Hepatocyte (in vitro differentiated cells): ENCODE data around the gene USP47. TPM values are rescaled to one million over a fixed set of nuclear protein-coding genes. Genes with fewer than 3 reads are reported as not detected.

Source experiments
- DNase-seq: peaks from one replicate; pipeline ENCODE4 v3.0.0-alpha.2; 2016; ENCODE audit warnings: low spot score
- H2AFZ ChIP-seq: fragments of 200-600 bp; sonication (generic); 2 replicates; pipeline ENCODE4 v1.6.0; 2016; ENCODE audit warnings: antibody characterized with exemption, mild to moderate bottlenecking
- H3K27ac ChIP-seq: fragments of 200-600 bp; sonication (generic); 2 replicates; pipeline ENCODE4 v1.5.1; 2016; ENCODE audit warnings: mild to moderate bottlenecking
- H3K27me3 ChIP-seq: fragments of 200-600 bp; sonication (generic); 2 replicates; pipeline ENCODE4 v1.6.1; 2016
- H3K36me3 ChIP-seq: fragments of 200-600 bp; sonication (generic); replicated peaks from 2 replicates; pipeline ENCODE4 v1.5.1; 2016; ENCODE audit warnings: low read depth; ENCODE audit not compliant: insufficient read depth
- H3K4me1 ChIP-seq: fragments of 200-600 bp; sonication (generic); 2 replicates; pipeline ENCODE4 v1.5.1; 2016; ENCODE audit warnings: mild to moderate bottlenecking, moderate library complexity; ENCODE audit not compliant: insufficient read depth
- H3K4me2 ChIP-seq: fragments of 200-600 bp; sonication (generic); 2 replicates; pipeline ENCODE4 v1.6.0; 2016
- H3K4me3 ChIP-seq: fragments of 200-600 bp; sonication (generic); 2 replicates; pipeline ENCODE4 v1.5.1; 2016; ENCODE audit warnings: mild to moderate bottlenecking
- H3K79me2 ChIP-seq: fragments of 200-600 bp; sonication (generic); 2 replicates; pipeline ENCODE4 v1.6.0; 2017; ENCODE audit warnings: mild to moderate bottlenecking
- H3K9me2 ChIP-seq: fragments of 200-600 bp; sonication (generic); replicated peaks from 2 replicates; pipeline ENCODE4 v1.6.0; 2017; ENCODE audit warnings: mild to moderate bottlenecking; ENCODE audit not compliant: insufficient read depth
- H3K9me3 ChIP-seq: fragments of 200-600 bp; sonication (generic); 2 replicates; pipeline ENCODE4 v1.5.1; 2016; ENCODE audit warnings: low read depth, mild to moderate bottlenecking
- H4K20me1 ChIP-seq: fragments of 200-600 bp; sonication (generic); 2 replicates; pipeline ENCODE4 v1.6.0; 2016; ENCODE audit warnings: mild to moderate bottlenecking; ENCODE audit not compliant: insufficient read depth, poor library complexity, severe bottlenecking
- CTCF ChIP-seq: fragments of 200-600 bp; sonication (generic); IDR thresholded peaks from 2 replicates; pipeline ENCODE4 v1.5.1; 2016; ENCODE audit warnings: antibody characterized with exemption, mild to moderate bottlenecking; ENCODE audit not compliant: poor library complexity
- EZH2 ChIP-seq: fragments of 200-600 bp; sonication (generic); IDR thresholded peaks from 2 replicates; pipeline ENCODE4 v1.6.1; 2016; ENCODE audit warnings: antibody characterized with exemption, mild to moderate bottlenecking, borderline replicate concordance
- EZH2phosphoT487 ChIP-seq: fragments of 200-600 bp; sonication (generic); IDR thresholded peaks from one replicate; pipeline ENCODE4 v1.6.1; 2018; ENCODE audit warnings: antibody characterized with exemption, mild to moderate bottlenecking, low read depth, moderate library complexity; ENCODE audit not compliant: unreplicated experiment, severe bottlenecking
- WGBS: methylation state at CpG from one replicate; pipeline ENCODE4 v1.1.6; 2016; ENCODE audit warnings: low lambda C conversion rate; ENCODE audit errors: missing lambda C conversion rate; 5-methylcytosine and 5-hydroxymethylcytosine counted together
- polyA plus RNA-seq: library from polyadenylated mRNA; unstranded; fragments of >200 nt; fragmentation: Nextera tagmentation; extraction: Ambion mirVana; gene quantifications from 2 replicates; pipeline ENCODE4 v1.2.1, GENCODE V29; 2016
- total RNA-seq: library from RNA; depleted of rRNA; stranded (reverse); fragments of >200 nt; gene quantifications from 2 replicates; pipeline ENCODE4 v1.2.3, GENCODE V29; 2014

The USP47 gene
- total and polyA plus RNA-seq, 2 experiments from 2014 or later: 34.0 to 76.9 TPM

- no peak overlapping the region for H3K27ac ChIP-seq
- H4K20me1 ChIP-seq: no peaks in the 10 kb centered on the region
- no peak overlapping the region for H2AFZ ChIP-seq
- H3K27me3 ChIP-seq: no peaks in the 10 kb centered on the region
- H3K36me3 ChIP-seq: no peaks in the 10 kb centered on the region
- TF ChIP-seq EZH2 (no peak), EZH2phosphoT487 (no peak), CTCF (no peak)
- H3K79me2 ChIP-seq: no peaks in the 10 kb centered on the region
- no peak for DNase-seq
- WGBS: 97% methylated on average over 2 of the region's 2 CpGs
- no peak overlapping the region for H3K4me3 ChIP-seq
- H3K9me3 ChIP-seq: peaks cover 4% of the 10 kb centered on the region
- H3K4me1 ChIP-seq: no peaks in the 10 kb centered on the region
- H3K9me2 ChIP-seq: no peaks in the 10 kb centered on the region
- no peak overlapping the region for H3K4me2 ChIP-seq
These were observed 73.9 kb downstream of the USP47 start for GRCh38 chr11:11915625-11916024.

GRCh38 chr11:11916981-11917399, 75.2 kb downstream of the USP47 start:
- Histone ChIP-seq H3K4me1 (no peaks in the 10 kb centered on the region), H3K79me2 (no peaks in the 10 kb centered on the region), H3K4me2 (no peak overlapping the region), H3K4me3 (no peak overlapping the region), H3K27me3 (no peaks in the 10 kb centered on the region), H3K9me2 (no peaks in the 10 kb centered on the region), H3K9me3 (peaks cover 4% of the 10 kb centered on the region), H4K20me1 (no peaks in the 10 kb centered on the region), H3K27ac (no peak overlapping the region), H2AFZ (no peak overlapping the region), H3K36me3 (no peaks in the 10 kb centered on the region)
- TF ChIP-seq CTCF: no peak
- TF ChIP-seq EZH2phosphoT487: no peak
- TF ChIP-seq EZH2: no peak
- DNase-seq: peak; percentile 11
- 97% methylated on average over 1 of the region's 1 CpG for WGBS

GRCh38 chr11:11923828-11924227, 82.1 kb downstream of the USP47 start:
- H3K4me2 ChIP-seq: no peak overlapping the region
- no peaks in the 10 kb centered on the region for H3K9me2 ChIP-seq
- DNase-seq: no peak
- H2AFZ ChIP-seq: no peak overlapping the region
- no peaks in the 10 kb centered on the region for H3K4me1 ChIP-seq
- H3K36me3 ChIP-seq: no peaks in the 10 kb centered on the region
- no peaks in the 10 kb centered on the region for H3K9me3 ChIP-seq
- H3K79me2 ChIP-seq: no peaks in the 10 kb centered on the region
- no peak overlapping the region for H3K27ac ChIP-seq
- H3K4me3 ChIP-seq: no peak overlapping the region
- no peaks in the 10 kb centered on the region for H3K27me3 ChIP-seq
- TF ChIP-seq EZH2phosphoT487 (no peak), CTCF (no peak), EZH2 (no peak)
- no peaks in the 10 kb centered on the region for H4K20me1 ChIP-seq

- Histone ChIP-seq H3K4me3 (no peak overlapping the region), H3K9me3 (no peaks in the 10 kb centered on the region), H4K20me1 (no peaks in the 10 kb centered on the region), H3K27ac (no peak overlapping the region), H3K9me2 (no peaks in the 10 kb centered on the region), H3K79me2 (no peaks in the 10 kb centered on the region), H3K36me3 (no peaks in the 10 kb centered on the region), H3K4me2 (no peak overlapping the region), H2AFZ (no peak overlapping the region), H3K4me1 (no peaks in the 10 kb centered on the region), H3K27me3 (no peaks in the 10 kb centered on the region)
- 83% methylated on average over 2 of the region's 2 CpGs for WGBS
- TF ChIP-seq EZH2 (no peak), EZH2phosphoT487 (no peak), CTCF (no peak)
- DNase-seq: no peak
These were observed 88.1 kb downstream of the USP47 start for GRCh38 chr11:11929920-11930319.
